AG09309 (cell line): Measurements from ENCODE around the gene NPHP4.

Experiments used
- DNase-seq: peaks from one replicate; pipeline ENCODE4 v3.0.0-alpha.2; 2010; ENCODE audit warnings: low read depth
- H3K4me3 ChIP-seq: 2 replicates; pipeline ENCODE4 v1.5.1; 2011; ENCODE audit warnings: mild to moderate bottlenecking, low read depth, low read length, moderate library complexity; ENCODE audit not compliant: control insufficient read depth
- TF ChIP-seq, protein P1 (sequence below): IDR thresholded peaks from 2 replicates; pipeline ENCODE4 v1.5.1; 2011; ENCODE audit warnings: mild to moderate bottlenecking, low read depth, low read length, inconsistent platforms; ENCODE audit not compliant: insufficient read depth, control insufficient read depth; ENCODE audit errors: missing control alignments

Gene NPHP4

DNA sequence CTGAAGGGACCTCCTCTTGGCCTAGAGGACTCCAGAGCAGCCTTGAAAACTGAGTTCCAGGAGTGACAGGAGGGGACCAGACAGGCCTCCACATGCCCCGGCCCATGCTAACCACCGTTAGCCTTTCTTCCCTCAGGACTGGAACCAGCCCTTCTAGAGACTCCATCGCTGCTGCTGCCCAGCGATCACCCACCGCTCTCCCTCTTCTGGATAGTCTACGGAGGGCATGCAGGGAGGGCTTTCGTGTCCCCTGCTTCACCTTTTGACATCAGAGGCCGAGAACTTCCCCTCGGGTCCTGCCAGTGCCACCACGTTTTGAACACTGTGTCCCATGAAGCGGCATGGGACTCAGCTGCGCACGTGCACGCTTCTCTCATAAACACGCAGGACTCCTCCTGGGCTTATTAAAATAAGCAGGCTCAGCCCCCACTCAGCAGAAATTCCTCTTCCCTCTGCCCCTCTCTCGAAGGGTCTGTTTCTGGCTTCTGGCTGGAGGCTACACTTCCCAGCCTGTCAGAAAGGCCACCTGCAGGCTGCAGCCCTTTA, 26.6 kb downstream of the NPHP4 start:
- TF ChIP-seq, protein P1, sequence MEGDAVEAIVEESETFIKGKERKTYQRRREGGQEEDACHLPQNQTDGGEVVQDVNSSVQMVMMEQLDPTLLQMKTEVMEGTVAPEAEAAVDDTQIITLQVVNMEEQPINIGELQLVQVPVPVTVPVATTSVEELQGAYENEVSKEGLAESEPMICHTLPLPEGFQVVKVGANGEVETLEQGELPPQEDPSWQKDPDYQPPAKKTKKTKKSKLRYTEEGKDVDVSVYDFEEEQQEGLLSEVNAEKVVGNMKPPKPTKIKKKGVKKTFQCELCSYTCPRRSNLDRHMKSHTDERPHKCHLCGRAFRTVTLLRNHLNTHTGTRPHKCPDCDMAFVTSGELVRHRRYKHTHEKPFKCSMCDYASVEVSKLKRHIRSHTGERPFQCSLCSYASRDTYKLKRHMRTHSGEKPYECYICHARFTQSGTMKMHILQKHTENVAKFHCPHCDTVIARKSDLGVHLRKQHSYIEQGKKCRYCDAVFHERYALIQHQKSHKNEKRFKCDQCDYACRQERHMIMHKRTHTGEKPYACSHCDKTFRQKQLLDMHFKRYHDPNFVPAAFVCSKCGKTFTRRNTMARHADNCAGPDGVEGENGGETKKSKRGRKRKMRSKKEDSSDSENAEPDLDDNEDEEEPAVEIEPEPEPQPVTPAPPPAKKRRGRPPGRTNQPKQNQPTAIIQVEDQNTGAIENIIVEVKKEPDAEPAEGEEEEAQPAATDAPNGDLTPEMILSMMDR = no peak
- DNase-seq = no peak
- H3K4me3 ChIP-seq = no peak overlapping the region

- DNase-seq = no peak
- TF ChIP-seq, protein P1 = no peak
- H3K4me3 ChIP-seq = no peak overlapping the region
Observed at GRCh38 chr1:5962265-5963105, 29.7 kb downstream of the NPHP4 start.

DNA sequence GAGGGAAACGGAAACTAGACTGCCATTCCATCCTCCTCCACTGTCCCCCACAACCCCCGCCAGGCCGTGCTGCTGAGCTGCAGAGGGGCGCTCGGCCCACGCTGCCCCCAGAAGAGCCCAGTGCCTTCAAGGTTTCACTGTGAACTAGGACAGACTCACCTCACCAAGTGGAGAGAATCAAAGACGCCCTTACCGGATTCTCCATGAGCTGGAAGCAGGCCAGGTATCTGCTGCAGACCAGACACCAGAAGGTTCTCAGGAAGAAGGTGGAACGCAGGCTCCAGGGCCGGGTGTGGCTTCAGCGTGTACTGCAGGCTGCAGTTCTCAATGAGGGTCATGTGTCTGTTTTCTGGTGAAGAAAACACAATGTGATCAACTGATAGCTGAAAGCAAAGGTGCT, 30.6 kb downstream of the NPHP4 start:
- no peak for DNase-seq
- no peak overlapping the region for H3K4me3 ChIP-seq
- TF ChIP-seq, protein P1 = no peak

GRCh38 chr1:5960336-5960735, 31.9 kb downstream of the NPHP4 start:
- no peak for DNase-seq
- TF ChIP-seq, protein P1 = no peak
- no peak overlapping the region for H3K4me3 ChIP-seq

GRCh38 chr1:5959667-5960230, 32.5 kb downstream of the NPHP4 start:
- H3K4me3 ChIP-seq = no peak overlapping the region
- no peak for DNase-seq
- TF ChIP-seq, protein P1 = no peak

DNA sequence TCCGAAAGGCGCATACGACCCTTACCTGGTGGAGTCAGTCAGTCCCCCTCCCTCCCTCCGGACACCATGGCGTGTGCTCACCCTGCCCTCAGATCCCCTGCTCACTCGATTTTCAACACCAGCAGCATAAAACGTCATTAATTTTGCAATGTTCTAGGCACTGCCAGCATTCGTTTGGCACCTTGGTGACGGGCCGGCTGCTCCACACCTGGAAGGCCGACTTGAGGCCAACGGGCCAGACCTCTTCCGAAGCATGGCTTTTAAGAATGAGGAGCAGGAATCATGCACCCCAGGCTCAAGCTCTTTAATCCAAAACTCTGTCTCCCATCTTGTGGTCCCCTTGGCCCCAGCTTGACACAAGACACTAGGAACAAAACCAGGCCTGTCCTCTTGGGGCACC, 33.1 kb downstream of the NPHP4 start:
- H3K4me3 ChIP-seq = no peak overlapping the region
- no peak for DNase-seq
- TF ChIP-seq, protein P1 = no peak
